NCI-H82 treated with DMSO at 0.1 percent for 48 hours (cell line): Measurements from ENCODE around the gene CCDC59.

ENCODE experiments used
- DNase-seq: peaks from one replicate; lab custom pipeline; 2025; ENCODE audit not compliant: unreplicated experiment; lab: John Stamatoyannopoulos, UW

The CCDC59 gene

GRCh38 chr12:82325540-82326336, 32.4 kb downstream of the CCDC59 start:
- no peak for DNase-seq

DNA sequence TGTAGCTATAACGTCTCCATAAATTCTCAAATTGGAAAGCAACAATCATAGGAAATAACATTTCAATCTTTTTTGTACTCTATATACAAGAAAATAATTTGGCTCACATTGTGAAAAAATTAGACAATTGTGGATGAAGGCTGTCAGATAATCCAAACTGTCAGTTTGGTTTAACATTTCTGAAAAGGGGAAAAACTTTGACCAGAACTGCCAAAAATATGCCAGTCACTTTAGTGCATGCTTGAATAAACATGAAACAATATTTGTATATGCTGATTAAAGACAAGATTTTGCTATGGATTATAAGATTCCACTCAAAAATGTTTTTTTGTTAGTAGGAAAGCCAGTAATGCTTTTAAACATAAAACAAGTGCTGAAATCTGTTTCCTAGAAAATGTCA, 38.9 kb downstream of the CCDC59 start:
- DNase-seq, result no peak

- no peak for DNase-seq
Measured at GRCh38 chr12:82314406-82314892, 43.7 kb downstream of the CCDC59 start.
